HFF-Myc (cell line): ENCODE results near the gene GDF11.

Source experiments
- DNase-seq: peaks from one replicate; pipeline ENCODE4 v3.0.0-alpha.2; 2011; ENCODE audit warnings: low read depth; ENCODE audit errors: extremely low read depth
- H3K4me3 ChIP-seq: replicated peaks from 2 replicates; pipeline ENCODE4 v1.5.1; 2011; ENCODE audit warnings: low read depth, mild to moderate bottlenecking, control low read depth, low read length
- TF ChIP-seq, protein P1 (sequence below): IDR thresholded peaks from 2 replicates; pipeline ENCODE4 v1.5.1; 2012; ENCODE audit warnings: mild to moderate bottlenecking, low read depth, low read length, control low read depth; ENCODE audit errors: missing control alignments

The GDF11 gene

GRCh38 chr12:55724226-55724939 lies 18.5 kb upstream of the GDF11 start:
- no peak for DNase-seq
- H3K4me3 ChIP-seq = no peak overlapping the region
- TF ChIP-seq, protein P1, sequence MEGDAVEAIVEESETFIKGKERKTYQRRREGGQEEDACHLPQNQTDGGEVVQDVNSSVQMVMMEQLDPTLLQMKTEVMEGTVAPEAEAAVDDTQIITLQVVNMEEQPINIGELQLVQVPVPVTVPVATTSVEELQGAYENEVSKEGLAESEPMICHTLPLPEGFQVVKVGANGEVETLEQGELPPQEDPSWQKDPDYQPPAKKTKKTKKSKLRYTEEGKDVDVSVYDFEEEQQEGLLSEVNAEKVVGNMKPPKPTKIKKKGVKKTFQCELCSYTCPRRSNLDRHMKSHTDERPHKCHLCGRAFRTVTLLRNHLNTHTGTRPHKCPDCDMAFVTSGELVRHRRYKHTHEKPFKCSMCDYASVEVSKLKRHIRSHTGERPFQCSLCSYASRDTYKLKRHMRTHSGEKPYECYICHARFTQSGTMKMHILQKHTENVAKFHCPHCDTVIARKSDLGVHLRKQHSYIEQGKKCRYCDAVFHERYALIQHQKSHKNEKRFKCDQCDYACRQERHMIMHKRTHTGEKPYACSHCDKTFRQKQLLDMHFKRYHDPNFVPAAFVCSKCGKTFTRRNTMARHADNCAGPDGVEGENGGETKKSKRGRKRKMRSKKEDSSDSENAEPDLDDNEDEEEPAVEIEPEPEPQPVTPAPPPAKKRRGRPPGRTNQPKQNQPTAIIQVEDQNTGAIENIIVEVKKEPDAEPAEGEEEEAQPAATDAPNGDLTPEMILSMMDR = peak; percentile 69

GRCh38 chr12:55724940-55725309 lies 18.0 kb upstream of the GDF11 start:
- TF ChIP-seq, protein P1 = no peak
- H3K4me3 ChIP-seq = no peak overlapping the region
- no peak for DNase-seq

DNA sequence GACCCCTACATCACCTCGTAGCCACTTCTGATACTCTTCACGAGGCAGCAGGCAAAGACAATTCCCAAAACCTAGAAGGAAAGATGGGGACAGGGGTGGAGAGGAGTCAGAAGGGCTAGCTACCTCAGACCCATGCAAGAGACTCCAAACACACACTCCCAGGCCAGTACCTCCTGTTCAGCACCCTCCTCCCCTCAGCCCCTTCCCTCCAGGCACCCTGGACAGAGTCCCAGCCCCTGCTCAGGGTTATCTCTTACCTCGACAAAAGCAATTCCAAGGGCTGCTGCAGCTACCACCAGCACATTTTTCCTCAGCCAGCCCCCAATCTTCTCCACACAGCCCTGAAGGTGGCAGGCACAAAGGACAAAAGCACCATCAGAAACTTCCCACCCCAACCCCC lies 17.4 kb upstream of the GDF11 start:
- H3K4me3 ChIP-seq = no peak overlapping the region
- TF ChIP-seq, protein P1 = no peak
- DNase-seq = no peak

DNA sequence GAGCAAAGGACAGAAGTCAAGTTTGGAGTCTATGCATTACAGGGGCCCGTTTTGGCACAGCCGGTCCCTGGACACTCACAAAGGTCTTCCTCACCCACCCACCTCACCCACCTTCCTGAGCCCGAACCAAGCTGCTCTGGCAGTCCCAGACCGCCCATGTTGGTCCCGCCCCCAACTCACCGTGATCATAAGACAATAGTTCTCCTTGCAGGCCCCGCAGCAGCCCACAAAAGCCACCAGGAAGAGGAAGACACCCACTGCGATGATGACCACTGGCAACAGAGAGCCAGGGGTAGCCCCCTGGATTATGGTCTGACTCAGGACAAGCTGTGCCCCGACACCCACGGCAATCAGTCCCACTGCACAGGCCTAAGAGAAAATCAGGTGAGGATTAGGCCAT lies 16.0 kb upstream of the GDF11 start:
- DNase-seq = no peak
- TF ChIP-seq, protein P1 = no peak
- H3K4me3 ChIP-seq = peak overlapping the region; percentile 70

DNA sequence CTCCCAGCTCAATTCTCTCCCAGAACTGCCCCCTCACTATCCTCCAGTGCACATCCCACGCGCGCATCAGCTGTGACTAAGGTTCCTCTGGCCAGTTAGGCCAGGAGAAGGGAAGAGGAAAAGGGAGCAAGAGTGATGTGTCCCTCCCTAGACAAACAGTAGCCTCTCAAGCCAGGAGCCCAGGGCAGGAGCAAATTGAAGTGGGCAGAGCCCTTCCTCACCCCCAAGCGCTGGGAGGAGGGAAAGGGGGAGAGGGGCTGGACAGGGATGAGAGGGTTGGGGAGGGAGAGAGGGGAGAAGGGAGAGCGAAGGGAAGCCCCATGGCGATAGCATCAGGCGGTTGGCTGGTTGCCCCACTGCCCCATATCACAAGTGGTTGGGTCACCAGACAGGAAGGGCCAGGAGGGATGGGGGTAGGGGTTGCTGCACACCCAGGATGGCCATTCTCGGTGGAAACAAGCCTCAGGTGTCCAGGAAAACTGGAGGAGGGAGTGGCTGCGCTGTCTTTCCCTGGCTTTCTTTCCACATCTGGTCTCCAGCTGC lies 15.2 kb upstream of the GDF11 start:
- TF ChIP-seq, protein P1 = no peak
- peak overlapping the region; percentile 70 for H3K4me3 ChIP-seq
- no peak for DNase-seq

GRCh38 chr12:55728186-55728938 lies 14.6 kb upstream of the GDF11 start:
- DNase-seq = no peak
- TF ChIP-seq, protein P1 = no peak
- H3K4me3 ChIP-seq = peak overlapping the region; percentile 70
